DMS 273 (cell line): ENCODE measurements around the gene SULT1B1.

Experiments used
- DNase-seq: peaks from one replicate; lab custom pipeline; 2025; ENCODE audit not compliant: unreplicated experiment; lab: John Stamatoyannopoulos, UW

The SULT1B1 gene

GRCh38 chr4:69750346-69750745 is 10.1 kb downstream of the SULT1B1 start:
- DNase-seq: no peak

GRCh38 chr4:69749771-69750170 is 10.6 kb downstream of the SULT1B1 start:
- DNase-seq: no peak

- no peak for DNase-seq
Observed at GRCh38 chr4:69748173-69748572, 12.2 kb downstream of the SULT1B1 start.

- no peak for DNase-seq
Observed at GRCh38 chr4:69744157-69744478, 16.3 kb downstream of the SULT1B1 start.

- DNase-seq: no peak
Observed at GRCh38 chr4:69743476-69744156, 16.8 kb downstream of the SULT1B1 start.

- DNase-seq: no peak
Observed at GRCh38 chr4:69742596-69742995, 17.8 kb downstream of the SULT1B1 start.

- no peak for DNase-seq
Observed at GRCh38 chr4:69738872-69739271, 21.5 kb downstream of the SULT1B1 start.

GRCh38 chr4:69735119-69735518 is 25.3 kb downstream of the SULT1B1 start:
- no peak for DNase-seq

GRCh38 chr4:69731847-69732246 is 28.6 kb downstream of the SULT1B1 start:
- DNase-seq: no peak

GRCh38 chr4:69731241-69731640 is 29.2 kb downstream of the SULT1B1 start:
- DNase-seq: no peak

GRCh38 chr4:69730002-69730401 is 30.4 kb downstream of the SULT1B1 start:
- DNase-seq: no peak

GRCh38 chr4:69727926-69728325 is 32.5 kb downstream of the SULT1B1 start:
- DNase-seq: no peak

- no peak for DNase-seq
Observed at GRCh38 chr4:69727426-69727825, 33.0 kb downstream of the SULT1B1 start.

- DNase-seq: no peak
Observed at GRCh38 chr4:69726971-69727370, 33.4 kb downstream of the SULT1B1 start.

- no peak for DNase-seq
Observed at GRCh38 chr4:69718396-69719271, 41.8 kb downstream of the SULT1B1 start.

- DNase-seq: no peak
Observed at GRCh38 chr4:69717778-69718177, 42.6 kb downstream of the SULT1B1 start.

- no peak for DNase-seq
Observed at GRCh38 chr4:69716654-69717053, 43.8 kb downstream of the SULT1B1 start.

GRCh38 chr4:69714086-69714485 is 46.3 kb downstream of the SULT1B1 start:
- DNase-seq: no peak

- DNase-seq: no peak
Observed at GRCh38 chr4:69713593-69713992, 46.8 kb downstream of the SULT1B1 start.

GRCh38 chr4:69710580-69710979 is 49.8 kb downstream of the SULT1B1 start:
- no peak for DNase-seq

GRCh38 chr4:69708211-69708610 is 52.2 kb downstream of the SULT1B1 start:
- DNase-seq: no peak

GRCh38 chr4:69707807-69708206 is 52.6 kb downstream of the SULT1B1 start:
- no peak for DNase-seq

GRCh38 chr4:69702201-69702600 is 58.2 kb downstream of the SULT1B1 start:
- no peak for DNase-seq
